Measurements from ENCODE around the gene ANKRD13D.

ANKRD13D gene

DNA sequence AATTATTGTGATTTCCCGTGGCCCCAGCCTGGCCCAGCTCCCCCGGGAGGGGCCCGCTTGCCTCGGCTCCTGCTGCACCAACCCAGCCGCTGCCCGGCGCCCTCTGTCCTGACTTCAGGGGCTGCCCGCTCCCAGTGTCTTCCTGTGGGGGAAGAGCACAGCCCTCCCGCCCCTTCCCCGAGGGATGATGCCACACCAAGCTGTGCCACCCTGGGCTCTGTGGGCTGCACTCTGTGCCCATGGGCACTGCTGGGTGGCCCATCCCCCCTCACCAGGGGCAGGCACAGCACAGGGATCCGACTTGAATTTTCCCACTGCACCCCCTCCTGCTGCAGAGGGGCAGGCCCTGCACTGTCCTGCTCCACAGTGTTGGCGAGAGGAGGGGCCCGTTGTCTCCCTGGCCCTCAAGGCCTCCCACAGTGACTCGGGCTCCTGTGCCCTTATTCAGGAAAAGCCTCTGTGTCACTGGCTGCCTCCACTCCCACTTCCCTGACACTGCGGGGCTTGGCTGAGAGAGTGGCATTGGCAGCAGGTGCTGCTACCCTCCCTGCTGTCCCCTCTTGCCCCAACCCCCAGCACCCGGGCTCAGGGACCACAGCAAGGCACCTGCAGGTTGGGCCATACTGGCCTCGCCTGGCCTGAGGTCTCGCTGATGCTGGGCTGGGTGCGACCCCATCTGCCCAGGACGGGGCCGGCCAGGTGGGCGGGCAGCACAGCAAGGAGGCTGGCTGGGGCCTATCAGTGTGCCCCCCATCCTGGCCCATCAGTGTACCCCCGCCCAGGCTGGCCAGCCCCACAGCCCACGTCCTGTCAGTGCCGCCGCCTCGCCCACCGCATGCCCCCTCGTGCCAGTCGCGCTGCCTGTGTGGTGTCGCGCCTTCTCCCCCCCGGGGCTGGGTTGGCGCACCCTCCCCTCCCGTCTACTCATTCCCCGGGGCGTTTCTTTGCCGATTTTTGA is 3.3 kb upstream of the ANKRD13D start:
- no peak for DNase-seq (ENCODE audit: low spot score)

DNA sequence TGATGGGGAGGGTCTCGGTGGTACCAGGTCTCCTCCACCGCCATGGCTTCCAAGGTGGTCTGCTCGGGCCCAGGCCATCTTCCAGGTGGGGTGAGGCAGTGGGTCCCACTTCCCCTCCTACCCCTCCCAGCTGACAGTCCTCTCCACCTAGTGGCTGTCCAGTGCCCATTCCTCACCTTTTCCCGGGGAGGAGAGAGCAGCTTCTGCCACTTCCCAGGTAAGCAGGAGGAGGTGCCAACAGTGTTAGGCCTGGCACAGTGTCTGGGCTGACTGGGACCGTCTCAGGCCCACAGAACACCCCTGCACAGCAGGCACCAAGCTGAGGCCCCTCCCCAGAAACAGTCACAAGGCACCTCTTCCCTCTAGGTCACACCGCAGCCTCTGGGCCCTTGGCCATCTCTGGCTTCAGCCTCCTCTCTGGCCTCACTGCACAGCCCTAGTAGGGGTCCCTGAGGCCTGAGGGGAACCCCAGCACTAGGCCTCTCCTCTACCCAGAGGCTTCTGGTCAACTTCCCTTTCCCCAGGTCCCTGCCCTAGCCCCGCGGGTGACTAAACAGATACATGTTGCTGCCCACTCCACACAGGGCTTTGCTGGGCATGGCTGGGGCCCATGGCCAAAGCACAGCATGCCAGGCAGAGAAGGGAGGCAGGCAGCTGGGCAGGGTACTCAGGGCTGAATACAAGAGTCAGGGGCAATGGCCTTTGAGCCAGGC is 2.3 kb upstream of the ANKRD13D start:
- DNase-seq (ENCODE audit: low spot score) = no peak

GRCh38 chr11:67287355-67288197 is 1.5 kb upstream of the ANKRD13D start:
- DNase-seq (ENCODE audit: low spot score) = no peak

- no peak for DNase-seq (ENCODE audit: low spot score)
Observed at GRCh38 chr11:67288198-67288451, 978 bp upstream of the ANKRD13D start.

DNA sequence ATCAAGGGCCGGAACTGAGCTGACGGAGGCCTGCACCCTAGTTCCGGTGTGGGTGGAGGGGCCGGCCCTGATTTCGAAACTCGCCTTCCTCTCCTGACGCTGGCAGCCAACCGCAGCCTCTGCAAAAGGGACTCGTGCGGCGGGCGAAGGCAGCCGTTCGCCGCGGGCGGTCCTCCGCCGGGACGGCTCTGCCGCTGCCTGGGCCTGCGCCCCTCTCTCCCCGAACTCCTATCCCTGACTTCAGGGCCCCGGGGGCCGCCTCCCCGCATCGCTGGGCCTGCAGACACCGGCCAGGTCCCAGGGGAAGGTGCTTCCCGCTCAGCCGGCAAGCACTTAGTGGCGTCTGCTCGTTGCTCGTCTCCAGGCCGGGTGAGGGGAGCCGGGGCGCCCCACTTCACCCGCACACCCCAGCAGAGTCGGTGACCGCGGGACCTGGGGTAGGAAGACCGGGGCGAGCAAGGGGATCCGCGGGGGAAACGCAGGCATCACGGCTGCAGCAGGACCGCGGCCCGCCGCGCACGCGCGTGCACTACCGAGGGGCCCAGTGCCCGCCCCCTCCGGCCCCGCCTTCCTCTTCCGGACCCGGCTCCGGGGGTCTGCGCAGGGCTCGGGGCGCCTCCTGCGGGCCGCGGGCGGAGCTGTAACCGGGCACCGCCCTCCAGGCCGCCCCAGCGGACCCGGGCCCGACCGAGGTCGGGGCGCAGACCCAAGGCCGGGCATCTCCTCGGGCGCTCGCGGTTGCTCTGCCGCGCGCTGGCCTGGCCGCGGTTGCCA is 464 bp upstream of the ANKRD13D start:
- DNase-seq (ENCODE audit: low spot score) = peak; percentile 82

DNA sequence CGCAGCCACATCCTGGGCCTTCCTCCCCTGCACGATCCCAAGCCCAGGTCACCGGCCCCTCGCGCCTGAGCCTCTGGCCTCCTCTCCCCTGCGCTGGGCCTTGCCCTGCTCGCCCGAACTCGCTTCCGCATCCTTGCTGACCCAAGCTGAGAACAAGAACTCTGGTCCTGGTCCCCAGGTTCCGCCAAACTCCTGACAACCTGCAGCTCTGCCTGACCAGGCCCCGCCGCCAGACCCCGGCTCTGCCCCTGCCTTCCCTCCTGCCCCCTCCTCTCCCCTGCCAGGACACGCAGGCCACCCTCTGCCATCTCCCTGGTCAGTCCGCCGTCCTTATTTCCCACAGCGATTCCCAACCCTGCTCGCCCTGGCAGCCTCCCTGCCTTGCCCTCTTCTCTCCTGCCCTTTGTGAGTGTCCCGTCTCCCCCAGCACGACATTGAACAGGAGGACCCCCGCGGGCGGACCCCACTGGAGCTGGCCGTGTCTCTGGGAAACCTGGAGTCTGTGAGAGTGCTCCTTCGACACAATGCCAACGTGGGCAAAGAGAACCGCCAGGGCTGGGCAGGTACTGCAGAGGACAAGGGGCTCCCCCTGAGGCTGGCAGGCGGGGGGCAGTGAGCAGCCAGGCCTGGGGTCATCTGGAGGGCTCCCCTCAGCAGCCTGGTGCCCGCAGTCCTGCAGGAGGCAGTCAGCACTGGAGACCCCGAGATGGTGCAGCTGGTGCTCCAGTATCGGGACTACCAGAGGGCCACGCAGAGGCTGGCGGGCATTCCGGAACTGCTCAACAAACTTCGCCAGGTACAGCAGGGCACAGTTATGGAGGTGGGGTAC is 762 bp downstream of the ANKRD13D start:
- no peak for DNase-seq (ENCODE audit: low spot score)

DNA sequence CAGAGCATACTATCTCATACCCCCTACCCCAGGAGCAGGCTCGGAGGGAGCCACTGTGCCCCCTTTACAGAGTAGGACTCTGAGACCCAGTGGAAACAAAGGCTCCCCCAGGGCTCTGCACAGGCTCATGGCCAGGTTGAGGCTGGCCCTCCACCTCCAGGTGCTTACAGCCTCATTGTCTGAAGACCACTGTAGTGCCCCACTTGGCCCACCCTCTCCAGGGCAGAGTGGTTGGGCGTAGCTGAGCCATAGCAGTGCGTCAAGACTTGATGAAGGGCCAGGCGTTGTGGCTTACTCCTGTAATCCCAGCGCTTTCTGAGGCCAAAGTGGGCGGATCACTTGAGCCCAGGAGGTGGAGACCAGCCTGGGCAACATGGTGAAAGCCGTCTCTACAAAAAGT is 1.7 kb downstream of the ANKRD13D start:
- no peak for DNase-seq (ENCODE audit: low spot score)

DNA sequence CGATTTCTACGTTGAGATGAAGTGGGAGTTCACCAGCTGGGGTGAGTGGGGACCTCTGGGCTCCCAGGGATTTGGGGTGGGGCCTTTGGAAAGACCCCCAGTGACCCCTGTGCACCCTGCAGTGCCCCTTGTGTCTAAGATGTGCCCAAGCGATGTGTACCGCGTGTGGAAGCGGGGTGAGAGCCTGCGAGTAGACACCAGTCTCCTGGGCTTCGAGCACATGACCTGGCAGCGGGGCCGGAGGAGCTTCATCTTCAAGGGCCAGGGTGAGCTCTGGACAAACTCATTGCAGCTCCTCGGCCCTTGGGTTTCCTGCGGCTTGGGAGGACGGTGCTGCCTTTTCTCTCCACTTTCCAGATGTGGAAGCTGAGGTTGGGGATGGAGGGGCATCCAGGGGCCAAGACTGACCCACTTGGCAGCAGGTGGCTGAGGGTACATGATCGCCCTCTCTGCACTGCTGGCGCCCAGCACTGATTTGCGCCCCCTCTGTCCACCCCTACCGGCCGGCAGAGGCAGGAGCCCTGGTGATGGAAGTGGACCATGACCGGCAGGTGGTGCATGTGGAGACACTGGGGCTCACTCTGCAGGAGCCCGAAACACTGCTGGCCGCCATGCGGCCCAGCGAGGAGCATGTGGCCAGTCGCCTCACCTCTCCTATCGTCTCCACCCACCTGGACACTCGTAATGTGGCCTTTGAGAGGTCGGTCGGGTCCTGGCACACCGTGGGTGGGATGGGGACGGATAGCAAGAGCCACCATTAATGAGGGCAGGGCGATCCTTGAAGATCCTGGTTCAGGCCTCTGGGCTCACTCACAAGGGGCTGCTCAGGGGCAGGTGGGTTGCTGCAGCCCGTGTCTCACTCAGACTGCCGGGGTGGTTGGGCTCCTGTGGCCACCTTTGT is 2.6 kb downstream of the ANKRD13D start:
- no peak for DNase-seq (ENCODE audit: low spot score)

DNA sequence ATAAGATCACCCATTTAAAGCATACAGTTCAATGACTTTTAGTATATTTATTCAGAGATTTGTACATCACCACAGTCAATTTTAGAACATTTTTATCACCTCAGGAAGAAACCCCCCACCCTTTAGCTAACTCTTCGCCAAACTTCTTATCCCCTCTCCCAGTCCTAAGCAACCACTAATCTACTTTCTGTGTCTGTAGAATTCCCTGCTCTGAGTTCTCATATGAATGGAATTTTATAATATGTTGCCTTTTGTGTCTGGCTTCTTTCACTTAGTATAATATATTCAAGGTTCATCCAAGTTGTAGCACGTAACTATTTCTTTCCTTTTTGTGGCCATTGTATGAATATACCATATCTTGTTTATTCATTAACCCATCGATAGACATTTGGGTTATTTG is 3.6 kb downstream of the ANKRD13D start:
- DNase-seq (ENCODE audit: low spot score) = no peak

DNA sequence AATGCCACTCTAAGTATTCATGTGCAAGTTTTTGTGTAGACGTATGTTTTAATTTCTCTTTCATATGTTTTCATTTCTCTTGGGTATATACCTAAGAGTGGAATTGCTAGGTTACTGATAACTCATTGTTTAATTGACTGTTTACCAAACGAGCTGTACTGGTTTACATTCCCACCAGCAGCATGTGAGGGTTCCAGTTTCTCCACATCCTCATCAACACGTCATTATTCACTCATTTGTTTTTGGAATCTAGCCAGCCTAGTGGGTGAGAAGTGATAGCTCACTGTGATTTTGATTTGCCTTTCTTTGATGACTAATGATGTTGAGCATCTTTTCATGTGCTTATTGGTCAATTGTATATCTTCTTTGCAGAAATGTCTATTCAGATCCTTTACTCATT is 4.0 kb downstream of the ANKRD13D start:
- DNase-seq (ENCODE audit: low spot score) = no peak

GRCh38 chr11:67295846-67296245 is 6.7 kb downstream of the ANKRD13D start:
- no peak for DNase-seq (ENCODE audit: low spot score)

DNA sequence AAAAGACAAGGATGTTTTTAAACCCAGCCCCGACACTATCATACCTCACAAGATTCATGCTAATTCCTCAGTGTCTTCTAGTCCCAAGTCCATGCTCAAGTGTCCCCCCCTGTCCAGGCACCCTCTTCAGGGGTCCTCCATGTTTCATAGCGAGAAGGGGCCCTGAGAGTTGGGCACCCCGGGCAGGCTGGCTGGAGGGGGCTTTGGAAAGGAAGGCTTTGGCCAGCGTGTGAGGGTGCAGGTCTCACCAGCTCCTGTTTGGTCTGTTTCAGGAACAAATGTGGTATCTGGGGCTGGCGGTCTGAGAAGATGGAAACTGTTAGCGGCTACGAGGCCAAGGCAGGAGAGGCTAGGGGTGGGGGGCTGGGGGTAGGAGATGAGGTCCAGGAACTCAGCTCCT is 9.7 kb downstream of the ANKRD13D start:
- DNase-seq (ENCODE audit: low spot score) = no peak

GRCh38 chr11:67299471-67300191 is 10.5 kb downstream of the ANKRD13D start:
- no peak for DNase-seq (ENCODE audit: low spot score)

DNA sequence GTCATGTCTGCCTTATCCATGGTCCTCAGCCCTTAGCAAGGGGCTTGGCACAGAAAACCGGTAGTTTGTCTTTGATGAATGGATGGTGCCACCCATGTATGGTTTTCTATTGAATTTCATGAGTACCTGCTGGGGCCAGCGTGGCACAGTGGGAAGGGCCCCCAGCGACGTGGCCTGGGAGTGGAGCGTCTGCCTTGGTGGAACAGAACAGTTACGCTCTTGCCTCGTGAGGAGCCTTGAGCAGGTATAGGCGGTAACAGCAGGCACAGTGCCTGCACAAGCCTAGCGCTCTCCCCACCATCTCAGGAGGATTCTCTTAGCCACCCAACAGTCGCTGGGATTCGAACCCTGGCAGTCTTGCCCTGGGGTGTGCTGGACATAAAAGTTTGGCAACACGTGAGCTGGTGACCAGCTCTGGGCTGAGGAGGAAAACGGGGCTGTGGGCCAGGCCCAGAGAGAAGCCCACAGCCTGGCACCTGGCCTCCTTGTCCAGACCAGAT is 11.2 kb downstream of the ANKRD13D start:
- DNase-seq (ENCODE audit: low spot score) = no peak

GRCh38 chr11:67300756-67301312 is 11.7 kb downstream of the ANKRD13D start:
- DNase-seq (ENCODE audit: low spot score) = no peak

DNA sequence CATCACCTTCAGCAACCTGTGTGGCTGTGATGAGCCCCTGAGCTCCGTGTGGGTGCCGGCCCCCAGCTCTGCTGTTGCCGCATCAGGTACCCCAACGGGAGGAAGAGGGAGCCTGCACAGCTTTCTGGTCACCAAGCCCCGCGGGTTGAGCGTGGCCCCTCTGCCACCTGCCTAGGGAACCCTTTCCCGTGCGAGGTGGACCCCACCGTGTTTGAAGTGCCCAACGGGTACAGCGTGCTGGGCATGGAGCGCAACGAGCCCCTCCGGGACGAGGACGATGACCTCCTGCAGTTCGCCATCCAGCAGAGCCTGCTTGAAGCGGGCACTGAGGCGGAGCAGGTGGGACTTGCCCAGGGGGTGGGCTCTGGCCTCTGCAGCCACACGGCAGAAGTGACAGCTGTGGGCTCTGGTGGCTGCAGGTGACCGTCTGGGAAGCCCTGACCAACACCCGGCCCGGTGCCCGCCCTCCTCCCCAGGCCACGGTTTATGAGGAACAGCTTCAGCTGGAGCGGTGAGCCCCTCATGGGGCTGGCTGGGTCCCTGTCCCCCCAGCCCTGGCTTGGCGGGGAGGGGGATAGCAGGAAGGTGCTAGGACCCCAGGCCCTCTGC is 12.3 kb downstream of the ANKRD13D start:
- DNase-seq (ENCODE audit: low spot score) = no peak

GRCh38 chr11:67301951-67302516 is 12.9 kb downstream of the ANKRD13D start:
- DNase-seq (ENCODE audit: low spot score) = no peak

DNA sequence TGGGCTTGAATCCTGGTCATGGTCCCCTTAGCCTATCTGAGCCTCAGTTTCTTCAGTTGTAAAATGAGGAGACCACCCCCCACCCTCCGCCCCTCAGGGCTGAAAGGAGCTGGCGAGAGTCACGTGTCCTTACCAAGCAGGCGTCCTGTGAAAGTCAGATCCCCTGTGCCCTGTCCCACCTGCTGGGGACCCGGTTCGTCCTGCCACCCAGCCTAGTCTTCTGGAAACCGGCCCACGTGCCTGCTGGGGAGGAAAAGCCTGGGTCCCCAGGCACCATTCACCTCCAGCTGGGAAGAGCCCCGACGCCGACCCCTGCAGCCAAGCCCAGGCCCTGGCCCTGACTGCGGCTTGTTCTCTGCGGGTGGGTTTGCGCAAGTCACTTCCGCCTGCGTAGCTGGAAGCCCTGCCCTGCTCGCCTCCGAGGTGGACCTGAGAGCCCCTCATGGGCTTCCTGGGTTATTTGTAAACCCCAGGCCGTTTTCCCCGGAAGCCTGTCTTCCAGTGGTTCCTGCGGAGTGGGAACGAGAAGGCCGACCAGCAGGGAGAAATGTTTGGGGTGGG is 13.5 kb downstream of the ANKRD13D start:
- DNase-seq (ENCODE audit: low spot score) = no peak

Measured in putamen (tissue), 1 donor.